PFSK-1 (cell line): ENCODE data around the gene SMIM1.

Experiments
- FOXP2 ChIP-seq: optimal IDR thresholded peaks from 2 replicates; pipeline ENCODE3; 2011; ENCODE audit warnings: borderline replicate concordance, control low read depth, inconsistent platforms; ENCODE audit not compliant: insufficient read depth; ENCODE audit errors: extremely low read length, extremely low read depth
- POLR2AphosphoS5 ChIP-seq: IDR thresholded peaks from 2 replicates; pipeline ENCODE4 v1.6.1; 2012; ENCODE audit warnings: low read depth, mild to moderate bottlenecking, control low read depth, low read length, moderate library complexity
- SIN3A ChIP-seq: IDR thresholded peaks from 2 replicates; pipeline ENCODE4 v1.6.1; 2012; ENCODE audit warnings: mild to moderate bottlenecking, low read length, moderate library complexity, borderline replicate concordance; ENCODE audit not compliant: insufficient read depth
- TAF1 ChIP-seq: IDR thresholded peaks from 2 replicates; pipeline ENCODE4 v1.6.1; 2012; ENCODE audit warnings: low read length, control low read depth, borderline replicate concordance; ENCODE audit not compliant: insufficient read depth
- TF ChIP-seq, protein P1 (sequence below), 2 experiments: IDR thresholded peaks; 2 replicates each; pipeline versions ENCODE4 v1.6.1 to v1.8.0; 2011 to 2012; ENCODE audit warnings: low read depth in 2 of 2, low read length in 2 of 2, control low read depth in 1 of 2, inconsistent platforms in 1 of 2, mild to moderate bottlenecking in 1 of 2, moderate library complexity in 1 of 2; ENCODE audit not compliant: insufficient read depth in 1 of 2

Gene SMIM1

DNA sequence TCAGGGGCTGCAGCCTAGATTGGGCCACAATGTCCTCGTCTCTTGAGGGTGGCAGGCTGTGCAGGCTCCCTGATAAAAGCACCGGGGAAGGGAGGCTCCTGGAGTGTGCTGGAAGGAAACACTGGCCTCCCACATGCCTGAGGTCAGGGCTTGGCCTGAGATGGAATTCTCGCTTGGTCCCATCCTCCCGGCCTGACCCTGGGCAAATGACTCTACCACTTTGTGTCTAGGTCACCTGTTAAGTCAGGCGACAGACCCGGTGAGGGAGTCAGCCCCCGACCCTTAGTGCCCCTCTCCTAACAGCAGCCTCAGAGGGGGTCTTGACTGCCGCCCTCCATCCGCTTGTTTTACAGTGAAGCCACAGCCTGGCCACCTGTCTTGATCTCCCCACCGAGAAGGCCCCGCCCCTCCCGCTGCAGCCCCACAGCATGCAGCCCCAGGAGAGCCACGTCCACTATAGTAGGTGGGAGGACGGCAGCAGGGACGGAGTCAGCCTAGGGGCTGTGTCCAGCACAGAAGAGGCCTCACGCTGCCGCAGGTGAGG is 2.5 kb downstream of the SMIM1 start:
- no peak for TF ChIP-seq TAF1
- TF ChIP-seq POLR2AphosphoS5: no peak
- no peak for TF ChIP-seq FOXP2

GRCh38 chr1:3775490-3776230 is 3.1 kb downstream of the SMIM1 start:
- TF ChIP-seq POLR2AphosphoS5 (no peak), TAF1 (no peak), SIN3A (no peak), FOXP2 (no peak)
- TF ChIP-seq, protein P1, sequence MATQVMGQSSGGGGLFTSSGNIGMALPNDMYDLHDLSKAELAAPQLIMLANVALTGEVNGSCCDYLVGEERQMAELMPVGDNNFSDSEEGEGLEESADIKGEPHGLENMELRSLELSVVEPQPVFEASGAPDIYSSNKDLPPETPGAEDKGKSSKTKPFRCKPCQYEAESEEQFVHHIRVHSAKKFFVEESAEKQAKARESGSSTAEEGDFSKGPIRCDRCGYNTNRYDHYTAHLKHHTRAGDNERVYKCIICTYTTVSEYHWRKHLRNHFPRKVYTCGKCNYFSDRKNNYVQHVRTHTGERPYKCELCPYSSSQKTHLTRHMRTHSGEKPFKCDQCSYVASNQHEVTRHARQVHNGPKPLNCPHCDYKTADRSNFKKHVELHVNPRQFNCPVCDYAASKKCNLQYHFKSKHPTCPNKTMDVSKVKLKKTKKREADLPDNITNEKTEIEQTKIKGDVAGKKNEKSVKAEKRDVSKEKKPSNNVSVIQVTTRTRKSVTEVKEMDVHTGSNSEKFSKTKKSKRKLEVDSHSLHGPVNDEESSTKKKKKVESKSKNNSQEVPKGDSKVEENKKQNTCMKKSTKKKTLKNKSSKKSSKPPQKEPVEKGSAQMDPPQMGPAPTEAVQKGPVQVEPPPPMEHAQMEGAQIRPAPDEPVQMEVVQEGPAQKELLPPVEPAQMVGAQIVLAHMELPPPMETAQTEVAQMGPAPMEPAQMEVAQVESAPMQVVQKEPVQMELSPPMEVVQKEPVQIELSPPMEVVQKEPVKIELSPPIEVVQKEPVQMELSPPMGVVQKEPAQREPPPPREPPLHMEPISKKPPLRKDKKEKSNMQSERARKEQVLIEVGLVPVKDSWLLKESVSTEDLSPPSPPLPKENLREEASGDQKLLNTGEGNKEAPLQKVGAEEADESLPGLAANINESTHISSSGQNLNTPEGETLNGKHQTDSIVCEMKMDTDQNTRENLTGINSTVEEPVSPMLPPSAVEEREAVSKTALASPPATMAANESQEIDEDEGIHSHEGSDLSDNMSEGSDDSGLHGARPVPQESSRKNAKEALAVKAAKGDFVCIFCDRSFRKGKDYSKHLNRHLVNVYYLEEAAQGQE (IDR thresholded peaks at IDR 0.05; ENCODE audit: insufficient read depth in 1 of 2, low read depth in 2 of 2, low read length in 2 of 2): no peak

DNA sequence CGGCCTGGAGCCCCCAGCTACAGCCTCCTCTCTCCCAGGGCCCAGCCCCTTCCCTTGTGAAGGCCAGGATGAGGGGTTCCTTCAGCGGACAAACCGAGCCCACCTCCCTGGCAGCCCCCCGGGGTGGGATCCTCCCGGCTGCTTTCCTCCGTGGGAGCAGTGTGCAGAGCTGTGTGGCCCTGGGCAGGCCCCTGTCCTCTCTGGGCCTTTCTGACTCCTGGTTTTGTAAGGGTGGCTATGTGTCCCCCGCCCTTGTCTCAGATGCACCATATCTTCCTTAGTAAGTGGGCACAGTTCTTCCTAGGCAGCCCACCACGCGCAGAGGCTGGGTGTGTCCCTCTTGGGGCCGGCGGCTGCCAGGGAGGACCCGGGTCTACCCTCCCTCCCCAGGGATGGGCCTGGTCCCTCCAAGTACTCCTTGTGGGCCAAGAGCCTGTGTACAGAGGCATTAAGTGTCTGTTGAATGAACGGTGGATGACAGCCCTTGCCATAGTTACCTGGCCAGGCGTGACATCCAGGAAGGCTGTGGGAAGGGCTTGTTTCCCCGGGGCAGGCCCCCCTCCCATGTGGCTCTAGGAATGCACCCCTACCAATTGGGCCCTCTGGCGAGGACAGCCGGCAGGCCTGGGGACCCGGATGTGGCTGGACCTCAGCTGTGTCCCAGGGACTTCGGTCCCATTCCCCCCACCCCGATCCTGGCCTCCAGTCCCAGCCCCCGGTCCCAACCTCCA is 3.8 kb downstream of the SMIM1 start:
- TF ChIP-seq SIN3A (no peak), POLR2AphosphoS5 (no peak), FOXP2 (no peak), TAF1 (no peak)
- TF ChIP-seq, protein P1 (IDR thresholded peaks at IDR 0.05; ENCODE audit: insufficient read depth in 1 of 2, low read depth in 2 of 2, low read length in 2 of 2): no peak

GRCh38 chr1:3777078-3777547 is 4.6 kb downstream of the SMIM1 start:
- TF ChIP-seq, protein P1 (IDR thresholded peaks at IDR 0.05; ENCODE audit: insufficient read depth in 1 of 2, low read depth in 2 of 2, low read length in 2 of 2): no peak
- no peak for TF ChIP-seq SIN3A
- TF ChIP-seq TAF1: no peak
- TF ChIP-seq POLR2AphosphoS5: no peak
- TF ChIP-seq FOXP2: no peak

GRCh38 chr1:3777647-3778589 is 5.4 kb downstream of the SMIM1 start:
- TF ChIP-seq, protein P1 (IDR thresholded peaks at IDR 0.05; ENCODE audit: insufficient read depth in 1 of 2, low read depth in 2 of 2, low read length in 2 of 2): no peak
- no peak for TF ChIP-seq TAF1
- no peak for TF ChIP-seq SIN3A
- TF ChIP-seq FOXP2: no peak
- TF ChIP-seq POLR2AphosphoS5: no peak
